ENCODE data around the gene KLHL3.

The KLHL3 gene

DNA sequence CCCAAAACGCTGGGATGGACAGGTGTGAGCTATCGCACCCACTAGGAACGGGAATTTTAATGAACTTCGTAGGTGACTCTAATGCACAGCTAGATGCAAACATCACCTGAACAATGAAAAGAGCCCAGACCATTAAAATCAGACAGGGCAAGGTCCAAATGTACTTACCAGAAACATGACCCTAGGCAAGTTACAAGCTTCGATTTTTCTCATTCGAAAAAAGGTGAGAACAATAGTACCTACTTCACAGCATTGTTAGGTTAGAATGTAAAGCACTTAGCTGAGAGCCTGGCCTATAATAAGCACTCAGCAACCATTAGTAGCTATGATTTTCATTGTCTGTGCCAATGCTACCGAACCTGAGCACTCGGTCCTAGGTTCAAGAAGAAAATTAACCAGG is 5.8 kb upstream of the KLHL3 start:
- DNase-seq, result no peak

DNA sequence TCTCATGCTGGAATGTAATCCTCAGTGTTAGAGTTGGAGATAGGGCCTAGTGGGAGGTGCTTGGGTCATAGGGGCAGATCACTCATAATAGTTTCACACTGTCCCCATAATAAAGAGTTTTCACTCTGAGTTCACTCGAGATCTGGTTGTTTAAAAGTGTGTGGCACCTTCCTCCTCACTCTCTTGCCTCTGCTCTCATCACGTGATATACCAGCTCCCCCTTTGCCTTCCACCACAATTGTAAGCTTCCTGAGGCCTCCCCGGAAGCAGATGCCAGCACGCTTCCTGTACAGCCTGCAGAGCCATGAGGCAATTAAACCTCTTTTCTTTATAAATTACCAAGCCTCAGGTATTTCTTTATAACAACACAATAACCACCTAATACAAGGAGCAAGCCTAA is 3.8 kb upstream of the KLHL3 start:
- DNase-seq, result no peak

DNA sequence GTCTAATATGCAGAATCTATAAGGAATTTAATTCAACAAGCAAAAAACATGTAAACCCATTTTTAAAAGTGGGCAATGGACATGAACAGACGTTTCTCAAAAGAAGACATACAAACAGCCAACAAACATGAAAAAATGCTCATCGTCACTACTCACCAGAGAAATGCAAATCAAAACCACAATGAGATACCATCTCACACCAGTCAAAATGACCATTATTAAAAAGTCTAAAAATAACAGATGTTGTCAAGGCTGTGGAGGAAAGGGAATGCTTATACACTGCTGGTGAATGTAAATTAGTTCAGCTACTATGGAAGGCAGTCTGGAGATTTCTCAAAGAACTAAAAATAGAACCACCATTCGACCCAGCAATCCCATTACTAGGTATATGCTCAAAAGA is 3.1 kb upstream of the KLHL3 start:
- DNase-seq, result no peak

DNA sequence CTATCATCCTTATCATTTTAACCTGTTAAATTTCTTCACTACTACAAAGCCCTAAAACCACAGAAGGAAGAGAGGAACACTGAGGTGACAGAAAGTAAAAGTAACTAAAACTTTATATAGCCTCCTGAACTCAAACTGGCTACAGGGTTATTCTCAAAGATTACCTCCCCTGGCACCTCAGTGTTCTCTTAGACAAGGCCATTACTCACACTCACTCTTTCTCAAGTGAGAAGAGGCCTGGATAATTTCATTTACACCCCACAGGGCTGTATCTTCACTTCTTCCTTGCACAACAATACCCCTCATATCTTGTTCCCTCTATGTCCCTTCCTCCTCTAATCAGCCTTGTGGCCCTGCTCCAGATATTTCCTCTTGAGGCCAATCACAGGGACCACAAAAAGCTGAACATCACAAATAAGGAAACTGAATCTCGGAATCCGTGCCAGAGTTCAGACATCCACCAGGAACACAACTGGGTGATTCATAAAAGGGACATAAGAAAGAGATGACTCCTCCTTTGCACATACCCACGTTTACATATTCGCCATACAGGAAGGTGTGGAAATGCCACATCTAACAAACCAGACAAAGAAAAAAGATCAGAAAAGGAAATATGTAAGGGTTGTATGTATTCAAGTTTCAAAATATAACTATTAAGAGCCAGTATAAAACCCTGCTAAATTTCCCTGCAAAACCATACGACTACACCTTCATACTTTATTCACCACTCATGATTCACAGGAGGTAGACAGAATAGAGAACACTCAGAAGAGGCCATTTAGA is 1.7 kb upstream of the KLHL3 start:
- no peak for DNase-seq

DNA sequence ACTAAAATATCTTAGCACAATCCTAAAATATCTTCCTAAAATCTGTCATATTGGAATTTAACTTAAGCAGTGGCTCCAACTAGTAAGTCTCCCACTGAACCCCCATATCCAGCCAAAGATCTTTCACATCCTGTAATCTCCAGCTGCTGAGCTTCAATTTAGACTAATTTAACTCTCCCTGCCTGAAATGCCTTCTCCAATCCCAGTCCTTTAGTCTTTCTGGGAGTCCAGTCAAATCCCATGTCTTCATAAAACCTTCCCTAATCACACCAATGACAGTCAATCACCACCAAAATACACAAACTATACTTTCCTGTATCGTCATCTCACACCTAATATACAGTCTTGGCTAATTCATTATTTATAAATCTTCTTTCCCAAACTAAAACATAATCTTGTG is 607 bp upstream of the KLHL3 start:
- no peak for DNase-seq

DNA sequence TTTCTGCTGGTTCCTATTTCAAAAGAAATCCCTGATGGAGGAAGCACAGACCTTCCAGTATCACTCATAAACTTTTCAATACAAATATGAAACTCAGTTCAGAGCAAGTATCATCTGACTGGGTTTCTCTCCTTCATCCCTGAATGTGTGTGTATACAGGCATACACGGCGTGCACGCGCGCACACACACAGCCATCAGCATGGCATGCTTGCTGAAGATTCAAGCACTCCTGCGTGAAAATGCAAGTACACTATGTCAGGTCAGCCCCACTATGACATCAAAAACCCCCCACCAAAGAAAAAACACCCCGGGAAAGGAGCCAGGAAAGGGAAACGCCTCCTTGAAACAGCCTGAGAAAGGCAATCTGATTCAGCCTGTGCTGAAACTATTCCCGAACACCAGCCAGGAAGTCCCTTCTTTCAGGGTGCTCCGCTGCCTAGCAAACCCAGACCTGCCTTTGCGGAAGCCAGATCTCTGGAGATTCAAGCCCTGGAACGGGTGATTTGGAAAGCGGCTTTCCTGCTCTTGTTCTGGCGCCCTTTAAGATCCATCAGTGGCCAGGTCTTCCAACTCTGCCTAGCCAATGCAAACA is 831 bp downstream of the KLHL3 start:
- peak; percentile 12 to 52 for DNase-seq

DNA sequence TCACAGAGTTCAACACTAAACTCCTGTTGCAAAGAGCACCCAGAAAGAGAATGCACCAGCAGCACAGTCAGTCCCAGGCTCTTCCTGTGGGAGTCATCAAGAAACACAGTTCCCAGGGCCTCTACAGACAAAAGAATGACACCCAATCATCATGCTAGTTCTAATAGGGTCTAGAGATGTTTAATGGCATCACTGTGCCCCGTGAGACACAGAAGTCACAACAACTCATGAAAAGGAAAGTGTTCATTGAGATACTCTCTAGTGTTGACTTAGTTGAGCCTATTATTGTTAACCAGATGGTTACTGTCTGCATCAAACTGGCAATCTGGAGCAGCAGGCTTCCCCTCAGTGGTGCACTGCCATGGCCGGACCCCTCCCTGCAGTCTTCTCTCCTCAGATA is 1.6 kb downstream of the KLHL3 start:
- peak; percentile 18 to 58 for DNase-seq

GRCh38 chr5:137733922-137734321 is 2.0 kb downstream of the KLHL3 start:
- no peak for DNase-seq

DNA sequence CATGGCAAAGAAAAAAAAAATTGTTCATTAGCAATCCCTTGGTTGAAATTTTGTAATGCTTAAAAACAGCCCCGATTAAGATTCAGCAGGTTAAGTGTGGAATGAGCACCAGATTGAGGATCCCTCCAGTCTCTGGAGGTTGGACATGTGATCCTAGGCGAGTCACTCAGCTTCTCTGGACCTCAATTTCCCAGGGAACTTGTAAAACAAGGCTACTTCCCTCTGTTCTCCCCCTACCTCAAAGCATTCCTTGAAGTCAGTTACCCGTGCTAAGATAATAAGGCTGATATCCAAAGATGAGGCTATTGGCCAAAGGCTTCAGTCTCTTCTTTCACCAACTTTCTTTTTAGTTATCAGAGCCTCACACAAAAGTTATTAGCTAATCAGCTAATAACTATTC is 2.9 kb downstream of the KLHL3 start:
- no peak for DNase-seq

DNA sequence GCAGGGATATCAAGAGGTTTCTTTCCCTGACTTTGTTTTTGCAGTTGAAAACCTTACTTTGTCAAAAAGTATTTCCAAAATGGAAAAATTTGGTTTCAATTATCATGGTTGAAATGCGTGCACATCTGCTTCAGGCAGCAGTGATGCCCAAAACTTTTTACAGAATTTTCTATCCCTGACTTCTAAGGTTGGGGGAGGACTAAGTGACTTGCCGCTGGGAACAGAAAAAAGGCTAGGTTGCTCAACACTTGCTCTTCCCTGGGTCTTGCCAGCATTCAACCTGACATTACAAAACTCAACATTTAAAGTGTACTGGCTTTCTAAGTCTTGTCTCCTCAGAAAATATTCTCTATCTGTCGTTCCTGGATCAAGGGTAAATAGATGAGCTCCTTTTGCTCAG is 4.7 kb downstream of the KLHL3 start:
- DNase-seq, result no peak

- no peak for DNase-seq
Measured at GRCh38 chr5:137730336-137730735, 5.6 kb downstream of the KLHL3 start.

GRCh38 chr5:137728048-137728447 is 7.8 kb downstream of the KLHL3 start:
- no peak for DNase-seq

DNA sequence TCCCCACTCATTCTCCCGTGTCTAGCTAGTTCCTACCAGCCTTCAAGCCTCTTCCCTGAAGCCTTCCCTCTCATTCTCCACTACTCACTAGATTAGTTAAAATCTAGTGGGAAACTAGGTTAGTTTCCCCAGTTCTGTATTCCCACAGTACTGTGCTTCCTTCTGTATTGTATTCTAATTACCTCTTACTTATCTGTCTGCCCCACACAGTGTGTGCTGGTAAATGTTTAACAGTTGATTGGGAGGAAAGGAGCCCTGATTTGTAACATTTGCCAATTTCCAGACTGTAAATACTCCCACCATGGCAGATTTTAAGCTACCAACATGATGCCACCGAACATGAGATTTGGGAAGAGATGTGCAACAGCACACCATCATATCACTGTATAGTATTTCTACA is 8.3 kb downstream of the KLHL3 start:
- DNase-seq, result no peak

- no peak for DNase-seq
Measured at GRCh38 chr5:137724251-137724650, 11.6 kb downstream of the KLHL3 start.

DNA sequence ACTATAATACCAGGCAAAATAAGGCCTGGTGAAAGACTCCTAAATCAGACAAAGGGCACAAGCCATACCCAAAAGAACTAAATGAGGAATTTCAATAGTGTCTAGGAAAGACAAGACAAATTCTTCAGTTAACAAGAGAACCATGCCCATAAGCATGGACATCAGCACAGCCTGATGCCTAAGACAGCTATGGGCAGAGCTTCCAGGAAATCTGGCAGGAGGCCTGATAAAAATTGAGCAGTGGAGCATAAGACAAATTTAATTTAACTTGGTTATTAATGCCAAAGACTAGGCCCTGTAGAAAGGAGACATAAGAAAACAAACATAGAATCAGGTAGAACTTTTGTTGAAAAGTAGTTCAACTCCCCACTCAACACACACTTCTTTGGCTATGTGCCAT is 17.3 kb downstream of the KLHL3 start:
- no peak for DNase-seq

DNA sequence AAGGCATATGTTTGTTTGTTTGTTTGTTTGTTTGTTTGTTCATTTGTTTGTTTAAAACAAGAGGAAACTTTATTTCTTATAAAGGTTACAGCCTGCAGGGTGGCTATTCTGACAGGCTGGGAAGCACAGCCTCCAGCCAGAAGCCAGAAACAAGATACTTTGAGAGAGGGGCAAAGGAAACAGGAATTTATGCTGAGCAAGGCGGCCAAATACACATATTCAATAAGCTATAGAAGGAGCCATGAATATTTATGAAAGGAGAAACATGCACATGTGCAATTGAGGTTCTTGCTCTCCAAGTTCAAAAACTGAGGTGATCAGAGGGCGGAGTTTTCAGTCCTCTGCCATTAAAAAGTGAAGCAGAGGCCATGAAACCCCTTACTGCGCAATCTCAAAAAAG is 19.6 kb downstream of the KLHL3 start:
- no peak for DNase-seq

DNA sequence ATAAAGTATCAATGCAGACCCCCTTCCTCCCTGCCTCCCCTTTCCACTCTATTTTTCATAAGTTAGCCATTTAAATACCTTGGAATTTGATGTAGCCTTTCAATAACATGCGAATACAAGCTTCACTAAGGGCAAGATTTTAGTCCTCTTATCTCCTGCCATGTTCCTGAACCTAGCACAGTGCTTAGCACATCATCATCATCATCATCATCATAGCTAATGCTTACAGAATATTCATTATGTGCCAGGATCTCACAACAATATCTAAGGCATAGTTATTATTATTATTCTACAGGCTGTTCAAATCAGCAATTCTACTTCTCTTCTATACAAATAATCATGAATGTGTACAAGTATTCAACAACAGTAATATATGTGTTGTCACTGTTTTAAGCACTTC is 20.4 kb downstream of the KLHL3 start:
- no peak for DNase-seq

DNA sequence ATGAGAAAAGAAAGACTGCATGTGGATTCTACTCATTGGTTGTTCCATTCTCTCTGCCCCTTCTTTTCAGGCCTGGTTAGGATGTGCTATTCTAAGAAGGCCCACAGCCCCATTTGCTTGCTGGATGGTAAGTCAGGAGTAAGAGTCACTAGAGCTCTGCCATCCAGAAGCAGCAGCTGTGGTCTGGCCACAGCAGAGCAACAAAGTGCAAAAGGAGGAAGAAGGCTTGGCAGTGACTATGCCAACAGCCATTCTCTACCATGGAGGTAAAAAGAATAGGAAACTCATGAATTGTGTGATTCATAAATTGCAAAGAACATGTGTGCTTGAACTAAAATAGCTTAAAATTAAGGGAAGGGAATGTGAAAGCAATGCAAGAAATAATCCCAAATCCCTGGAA is 20.9 kb downstream of the KLHL3 start:
- no peak for DNase-seq

DNA sequence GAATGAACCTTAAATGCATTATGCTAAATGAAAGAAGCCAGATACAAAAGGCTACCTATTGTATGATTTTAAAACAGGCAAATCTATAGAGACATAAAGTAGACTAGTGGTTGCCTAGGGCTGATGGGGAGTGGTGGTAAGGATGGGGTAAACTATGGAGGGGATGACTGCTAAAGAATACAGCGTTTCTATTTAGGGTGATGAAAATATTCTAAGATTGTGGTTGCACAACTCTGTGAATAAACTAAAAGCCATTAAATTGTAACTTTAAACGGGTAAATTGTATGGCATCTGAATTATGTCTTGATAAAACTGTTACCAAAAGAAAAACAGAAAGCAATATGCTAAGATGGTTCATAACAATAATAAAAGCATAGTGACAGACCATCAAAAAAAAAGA is 21.4 kb downstream of the KLHL3 start:
- DNase-seq, result no peak

DNA sequence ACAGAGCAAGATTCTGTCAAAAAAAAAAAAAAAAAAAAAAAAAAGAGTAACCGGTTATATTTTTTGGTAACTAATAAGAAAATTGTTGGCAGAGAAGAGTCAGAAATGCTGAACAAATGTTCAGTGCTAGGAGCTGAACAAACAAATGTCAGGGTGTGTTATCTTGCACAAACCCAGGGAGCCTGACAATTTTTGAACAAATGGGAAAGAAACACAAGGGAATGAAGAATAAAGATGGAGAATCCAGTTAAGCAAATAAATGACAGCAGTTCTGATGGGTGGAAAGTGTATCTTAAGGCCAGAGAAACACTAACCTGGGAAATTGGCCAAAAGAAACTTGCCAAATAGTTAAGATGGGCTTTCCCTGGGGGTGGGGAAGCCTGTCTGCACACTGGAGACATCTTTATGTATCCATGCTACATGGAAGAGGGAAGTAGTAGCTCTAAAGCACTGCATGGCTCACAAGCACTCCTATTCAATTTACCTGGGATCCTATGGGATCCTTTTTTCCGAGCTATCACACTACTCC is 23.7 kb downstream of the KLHL3 start:
- no peak for DNase-seq

DNA sequence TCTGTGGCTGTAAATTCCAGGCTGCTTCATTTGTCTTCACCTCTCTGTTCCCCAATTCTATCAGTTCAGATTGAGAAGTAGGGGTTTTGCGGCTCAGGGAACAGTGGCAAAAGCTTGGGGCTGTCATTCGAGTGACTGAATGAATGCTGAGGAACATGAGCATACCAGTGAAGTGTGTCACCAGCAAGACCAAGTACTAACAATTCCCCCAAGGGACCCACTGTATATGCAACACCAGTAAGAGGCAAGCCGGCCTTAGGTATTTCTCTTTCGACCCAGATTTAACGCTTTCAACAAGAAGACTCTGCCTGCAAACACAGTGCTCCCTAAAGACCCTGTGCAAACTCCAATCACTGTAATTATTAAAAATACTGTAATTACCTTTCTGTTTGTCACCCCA is 25.8 kb downstream of the KLHL3 start:
- DNase-seq, result no peak

- peak in 1 of 2 experiments; percentile 73 for DNase-seq
Measured at GRCh38 chr5:137708796-137709559, 26.9 kb downstream of the KLHL3 start.

DNA sequence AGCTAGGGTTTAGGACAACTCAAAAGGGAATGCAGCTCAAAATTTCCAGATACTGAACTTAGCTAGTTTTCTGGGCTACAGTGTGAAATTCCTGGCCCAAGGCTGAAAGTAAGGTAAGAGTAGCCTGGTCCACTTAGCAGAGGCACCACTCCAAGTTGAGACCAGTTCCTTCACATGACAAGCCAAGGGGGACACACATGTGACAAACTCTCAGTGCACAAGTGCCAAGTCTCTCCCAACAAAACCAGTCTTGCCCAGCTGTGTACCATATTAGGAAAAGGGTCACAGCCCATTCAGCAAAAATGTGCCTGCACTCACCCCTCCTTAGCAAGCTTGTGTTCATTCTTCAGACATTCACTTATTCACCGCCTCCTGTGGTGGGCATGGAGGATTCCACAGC is 27.8 kb downstream of the KLHL3 start:
- DNase-seq, result no peak

DNA sequence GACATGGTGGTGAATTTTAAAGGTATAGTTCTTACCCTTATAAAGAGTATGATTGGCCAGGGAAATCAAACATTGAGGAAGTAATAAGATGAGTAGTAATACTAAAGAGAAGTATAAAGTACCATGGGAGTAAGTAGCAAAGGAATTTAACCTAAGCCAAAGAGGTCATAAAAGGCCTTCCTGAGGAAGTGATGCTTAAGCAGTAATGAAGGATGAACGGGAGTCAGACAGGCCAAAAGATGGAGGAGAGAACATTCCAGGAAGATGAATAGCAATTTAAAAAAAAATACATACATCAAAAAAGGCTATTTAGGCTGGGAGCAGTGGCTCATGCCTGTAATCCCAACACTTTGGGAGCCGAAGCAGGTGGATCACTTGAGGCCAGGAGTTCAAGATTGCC is 29.0 kb downstream of the KLHL3 start:
- no peak for DNase-seq

Measured in NCI-H524 (cell line).